SKM-1 (cell line): ENCODE results near the gene PPIAL4G.
"Not testable (repeated sequence)": the region's sequence is repeated elsewhere in the genome, so short reads cannot be mapped to it uniquely, and the experiment has no call there.

Experiments used
- DNase-seq: peaks from one replicate; lab custom pipeline; 2025; ENCODE audit not compliant: unreplicated experiment; lab: John Stamatoyannopoulos, UW

PPIAL4G gene

GRCh38 chr1:148483029-148483428 lies at the start of gene PPIAL4G:
Gene PPIAL4G, minus strand, starts transcription at chr1:148483302. Its CDS starts 50 bp downstream, at chr1:148483252.
- not testable (repeated sequence) for DNase-seq

GRCh38 chr1:148532158-148532557 lies 49.1 kb upstream of the PPIAL4G start:
- DNase-seq: not testable (repeated sequence)

- not testable (repeated sequence) for DNase-seq
These were observed 46.0 kb upstream of the PPIAL4G start for GRCh38 chr1:148529101-148529567.

- not testable (repeated sequence) for DNase-seq
These were observed 45.5 kb upstream of the PPIAL4G start for GRCh38 chr1:148528591-148528990.

- DNase-seq: not testable (repeated sequence)
These were observed 43.5 kb upstream of the PPIAL4G start for GRCh38 chr1:148526587-148526986.

GRCh38 chr1:148523205-148524144 lies 40.4 kb upstream of the PPIAL4G start:
- not testable (repeated sequence) for DNase-seq

- peak; percentile 93 for DNase-seq
These were observed 39.6 kb upstream of the PPIAL4G start for GRCh38 chr1:148522561-148523204.

- DNase-seq: peak; percentile 51
These were observed 39.0 kb upstream of the PPIAL4G start for GRCh38 chr1:148522072-148522471.

- DNase-seq: not testable (repeated sequence)
These were observed 31.2 kb upstream of the PPIAL4G start for GRCh38 chr1:148514310-148514709.

- not testable (repeated sequence) for DNase-seq
These were observed 29.6 kb upstream of the PPIAL4G start for GRCh38 chr1:148512571-148513184.

- not testable (repeated sequence) for DNase-seq
These were observed 10.8 kb upstream of the PPIAL4G start for GRCh38 chr1:148493933-148494332.

GRCh38 chr1:148481134-148481533 lies 2.0 kb downstream of the PPIAL4G start:
- not testable (repeated sequence) for DNase-seq

GRCh38 chr1:148459694-148460093 lies 23.4 kb downstream of the PPIAL4G start:
- DNase-seq: not testable (repeated sequence)

GRCh38 chr1:148458901-148459581 lies 24.1 kb downstream of the PPIAL4G start:
- not testable (repeated sequence) for DNase-seq

- not testable (repeated sequence) for DNase-seq
These were observed 24.7 kb downstream of the PPIAL4G start for GRCh38 chr1:148458398-148458797.

GRCh38 chr1:148452845-148453244 lies 30.3 kb downstream of the PPIAL4G start:
- DNase-seq: not testable (repeated sequence)

- DNase-seq: not testable (repeated sequence)
These were observed 43.3 kb downstream of the PPIAL4G start for GRCh38 chr1:148439654-148440325.

GRCh38 chr1:148435406-148435805 lies 47.7 kb downstream of the PPIAL4G start:
- no peak for DNase-seq

- DNase-seq: no peak
These were observed 48.3 kb downstream of the PPIAL4G start for GRCh38 chr1:148434832-148435231.

- DNase-seq: not testable (repeated sequence)
These were observed 50.2 kb downstream of the PPIAL4G start for GRCh38 chr1:148432916-148433317.
